HepG2 (cell line): ENCODE data around the gene URM1. TPM values are rescaled to one million over a fixed set of nuclear protein-coding genes. Genes with fewer than 3 reads are reported as not detected.

ENCODE experiments used
- ATAC-seq: fragments of 200-7000 bp; cut with Tn5 transposase; 3 replicates; pipeline ENCODE4 v1.9.1; 2020; ENCODE audit warnings: mild to moderate bottlenecking, moderate library complexity
- BruUV-seq: library from RNA; stranded (reverse); fragments of 400-500 nt; replicated peaks from 2 replicates; lab custom pipeline; 2021; lab: Mats Ljungman, UMichigan
- CTCF ChIA-PET: fragments of 300-600 bp; formaldehyde crosslinking; extraction: SDS; loops from one replicate; lab custom pipeline; 2021; ENCODE audit warnings: low total read pairs, inconsistent platforms, low intra/inter-chr PET ratio; lab: Yijun Ruan, JAX
- POLR2A ChIA-PET: fragments of 350-600 bp; sonication (Branson Sonifier 250); formaldehyde crosslinking; loops from one replicate; lab custom pipeline; 2020; ENCODE audit warnings: antibody characterized with exemption, inconsistent platforms; lab: Yijun Ruan, JAX
- DNase-seq: peaks from one replicate; pipeline ENCODE4 v3.0.0-alpha.2; 2015; ENCODE audit warnings: low spot score
- FAIRE-seq: peaks from 3 replicates; lab custom pipeline; 2011; peaks lifted over from hg19 to GRCh38; lab: Jason Lieb, UNC
- H2AFZ ChIP-seq: one replicate; pipeline ENCODE4 v1.6.1; 2011; ENCODE audit warnings: low read length, inconsistent platforms
- H3K27ac ChIP-seq: fragments of 300-600 bp; 3 replicates; pipeline ENCODE4 v1.8.0; 2011; ENCODE audit warnings: mixed run types, mild to moderate bottlenecking, mixed read lengths, low read length, inconsistent platforms; ENCODE audit not compliant: insufficient read depth; ENCODE audit errors: extremely low read length
- H3K27me3 ChIP-seq, 2 experiments: fragments of 200-600 bp in 1 of 2; 2 replicates in 1 of 2; 3 replicates in 1 of 2; pipeline versions ENCODE4 v1.6.0 to v1.8.0; 2011; ENCODE audit warnings: low read length in 2 of 2, mild to moderate bottlenecking in 2 of 2, moderate library complexity in 2 of 2, inconsistent platforms in 1 of 2; ENCODE audit not compliant: insufficient read depth in 2 of 2, control insufficient read depth in 1 of 2
- H3K36me3 ChIP-seq, 2 experiments: fragments of 200-600 bp in 1 of 2; replicated peaks in 1 of 2; 2 replicates in 1 of 2; 3 replicates in 1 of 2; pipeline versions ENCODE4 v1.5.1 to v1.8.0; 2011; ENCODE audit warnings: low read length in 2 of 2, inconsistent platforms in 1 of 2; ENCODE audit not compliant: insufficient read depth in 2 of 2, control insufficient read depth in 1 of 2
- H3K4me1 ChIP-seq: 2 replicates; pipeline ENCODE4 v1.5.1; 2012; ENCODE audit warnings: low read length, inconsistent platforms; ENCODE audit not compliant: insufficient read depth
- H3K4me2 ChIP-seq: 2 replicates; pipeline ENCODE4 v1.6.0; 2011; ENCODE audit warnings: low read depth, low read length, inconsistent platforms
- H3K4me3 ChIP-seq, 3 experiments: fragments of 200-600 bp in 1 of 3; sonication (generic), shearing (Covaris generic) in 1 of 3; replicated peaks in 1 of 3; 2 replicates each; pipeline ENCODE4 v1.5.1; 2011 to 2016; ENCODE audit warnings: low read length in 3 of 3, inconsistent platforms in 2 of 3, low read depth in 2 of 3, mild to moderate bottlenecking in 2 of 3, control low read depth in 1 of 3, mixed read lengths in 1 of 3; ENCODE audit not compliant: insufficient read depth in 1 of 3
- H3K79me2 ChIP-seq: one replicate; pipeline ENCODE4 v1.6.1; 2011; ENCODE audit warnings: low read length, inconsistent platforms; ENCODE audit not compliant: insufficient read depth
- H3K9ac ChIP-seq: 2 replicates; pipeline ENCODE4 v1.6.0; 2011; ENCODE audit warnings: mild to moderate bottlenecking, low read depth, low read length, inconsistent platforms; ENCODE audit not compliant: insufficient read depth
- H3K9me3 ChIP-seq: 2 replicates; pipeline ENCODE4 v1.5.1; 2012; ENCODE audit warnings: mild to moderate bottlenecking, low read length
- H4K20me1 ChIP-seq: 2 replicates; pipeline ENCODE4 v1.6.0; 2011; ENCODE audit warnings: inconsistent platforms, mild to moderate bottlenecking, low read length, moderate library complexity; ENCODE audit not compliant: insufficient read depth
- ATF5 ChIP-seq: sonication (generic); formaldehyde crosslinking; IDR thresholded peaks from 2 replicates; pipeline ENCODE4 v1.4.0; 2020; ENCODE audit warnings: mild to moderate bottlenecking, low read depth, missing genetic modification reagents
- CHD2 ChIP-seq: IDR thresholded peaks from 2 replicates; pipeline ENCODE4 v1.6.1; 2011; ENCODE audit warnings: low read depth, low read length, improper control_type of control experiment
- SKIL ChIP-seq: sonication (generic); formaldehyde crosslinking; IDR thresholded peaks from 2 replicates; pipeline ENCODE4 v1.8.0; 2022; ENCODE audit warnings: missing genetic modification reagents, mild to moderate bottlenecking, moderate library complexity, borderline replicate concordance
- ZBED4 ChIP-seq: sonication (generic); formaldehyde crosslinking; IDR thresholded peaks from 2 replicates; pipeline ENCODE4 v1.4.0; 2020; ENCODE audit warnings: missing genetic modification reagents, borderline replicate concordance
- WGBS: methylation state at CpG from one replicate; pipeline ENCODE4 v1.1.6; 2017; ENCODE audit warnings: low lambda C conversion rate; 5-methylcytosine and 5-hydroxymethylcytosine counted together
- in situ Hi-C: cut with HindIII; loops from 2 replicates; pipeline ENCODE4 v1.10.0; 2017; ENCODE audit warnings: low pct_unique_long_range_greater_than_20kb; ENCODE audit not compliant: extremely low pct_ligation_motif_present
- intact Hi-C: fragments of 100-400 bp; cut with micrococcal nuclease; formaldehyde crosslinking; loops from one replicate; pipeline ENCODE4 v1.10.0; 2022; ENCODE audit not compliant: unreplicated experiment
- polyA plus RNA-seq, 8 experiments: library from polyadenylated mRNA; depleted of rRNA in 3 of 8; stranded (reverse) in 7 of 8; unstranded in 1 of 8; fragments of >200 nt; fragmentation: Illumina TruSeq in 4 of 8; extraction: Trizol in 4 of 8; gene quantifications; 2 replicates each; pipeline versions ENCODE4 v1.2.1 to v1.2.3, GENCODE V29; 2011 to 2016; ENCODE audit warnings: low read depth in 4 of 8, missing spikeins in 1 of 8, mixed read lengths in 1 of 8; ENCODE audit not compliant: insufficient read depth in 1 of 8
- total RNA-seq, 5 experiments: library from RNA; depleted of rRNA; stranded (reverse); fragments of >200 nt; fragmentation: Illumina TruSeq; extraction: Trizol; gene quantifications; 2 replicates each; pipeline ENCODE4 v1.2.3, GENCODE V29; 2016; ENCODE audit warnings: low read depth in 1 of 5

Gene URM1
- total and polyA plus RNA-seq, 2 of the 13 experiments (the other 11 are each of a cell fraction or from before 2014, with no cell fraction given) = 37.1 to 41.3 TPM

GRCh38 chr9:128391956-128392301 lies 20.8 kb downstream of the URM1 start:
- Histone ChIP-seq H3K9me3 (no peaks in the 10 kb centered on the region), H3K27ac (no peak overlapping the region), H3K4me1 (peaks cover 16% of the 10 kb centered on the region), H4K20me1 (no peaks in the 10 kb centered on the region), H3K4me3 (no peak overlapping the region), H3K27me3 (peaks cover 2% of the 10 kb centered on the region in 2 experiments; a peak in 1 of 5 replicates), H3K79me2 (no peaks in the 10 kb centered on the region), H3K9ac (no peak overlapping the region), H3K4me2 (no peak overlapping the region), H2AFZ (no peak overlapping the region), H3K36me3 (peaks cover 14 to 34% of the 10 kb centered on the region in 2 experiments)
- DNase-seq (no peak), ATAC-seq (no peak), FAIRE-seq (no peak)
- in situ Hi-C loops (no loop called here), intact Hi-C loops (no loop called here)
- ChIA-PET CTCF (no interaction called here), POLR2A (no interaction called here)
- 98% methylated on average over 21 of the region's 21 CpGs for WGBS
- BruUV-seq = no TSS peak
- TF ChIP-seq CHD2 = no peak
- TF ChIP-seq ZBED4 = no peak
- TF ChIP-seq SKIL (CRISPR knock-in tag) = no peak
- TF ChIP-seq ATF5 (CRISPR knock-in tag) = no peak
